ENCODE data around the gene WIPF2.
"Not testable (repeated sequence)": the region's sequence is repeated elsewhere in the genome, so short reads cannot be mapped to it uniquely, and the experiment has no call there.

WIPF2 gene

DNA sequence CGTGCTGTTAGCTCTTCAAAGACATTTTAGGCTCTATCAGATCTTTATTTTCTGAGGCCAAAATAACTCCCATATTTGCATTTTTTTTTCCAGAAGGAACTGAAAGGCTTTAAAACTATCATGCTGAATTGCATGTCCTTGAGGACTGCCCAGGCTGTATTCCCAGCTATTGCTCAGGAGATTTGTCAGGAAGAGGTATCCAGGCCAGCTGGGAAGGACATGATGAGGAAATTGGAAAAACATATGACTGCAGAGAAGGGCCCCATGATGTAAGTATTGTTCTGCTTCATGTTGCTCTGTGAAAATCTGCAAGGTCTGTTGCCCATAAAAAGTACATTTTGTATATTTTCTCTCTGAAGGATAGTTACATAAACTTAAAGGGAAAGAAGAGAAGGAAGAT lies 74.3 kb downstream of the WIPF2 start:
- peak; percentile 57 for DNase-seq (ENCODE audit: low read depth)
- H3K4me3 ChIP-seq (ENCODE audit: control insufficient read depth, low read depth, low read length) = no peak overlapping the region
- TF ChIP-seq, protein P1, sequence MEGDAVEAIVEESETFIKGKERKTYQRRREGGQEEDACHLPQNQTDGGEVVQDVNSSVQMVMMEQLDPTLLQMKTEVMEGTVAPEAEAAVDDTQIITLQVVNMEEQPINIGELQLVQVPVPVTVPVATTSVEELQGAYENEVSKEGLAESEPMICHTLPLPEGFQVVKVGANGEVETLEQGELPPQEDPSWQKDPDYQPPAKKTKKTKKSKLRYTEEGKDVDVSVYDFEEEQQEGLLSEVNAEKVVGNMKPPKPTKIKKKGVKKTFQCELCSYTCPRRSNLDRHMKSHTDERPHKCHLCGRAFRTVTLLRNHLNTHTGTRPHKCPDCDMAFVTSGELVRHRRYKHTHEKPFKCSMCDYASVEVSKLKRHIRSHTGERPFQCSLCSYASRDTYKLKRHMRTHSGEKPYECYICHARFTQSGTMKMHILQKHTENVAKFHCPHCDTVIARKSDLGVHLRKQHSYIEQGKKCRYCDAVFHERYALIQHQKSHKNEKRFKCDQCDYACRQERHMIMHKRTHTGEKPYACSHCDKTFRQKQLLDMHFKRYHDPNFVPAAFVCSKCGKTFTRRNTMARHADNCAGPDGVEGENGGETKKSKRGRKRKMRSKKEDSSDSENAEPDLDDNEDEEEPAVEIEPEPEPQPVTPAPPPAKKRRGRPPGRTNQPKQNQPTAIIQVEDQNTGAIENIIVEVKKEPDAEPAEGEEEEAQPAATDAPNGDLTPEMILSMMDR (conservative IDR thresholded peaks at IDR 0.05; ENCODE audit: control insufficient read depth, insufficient read depth, low read depth, low read length) = no peak

DNA sequence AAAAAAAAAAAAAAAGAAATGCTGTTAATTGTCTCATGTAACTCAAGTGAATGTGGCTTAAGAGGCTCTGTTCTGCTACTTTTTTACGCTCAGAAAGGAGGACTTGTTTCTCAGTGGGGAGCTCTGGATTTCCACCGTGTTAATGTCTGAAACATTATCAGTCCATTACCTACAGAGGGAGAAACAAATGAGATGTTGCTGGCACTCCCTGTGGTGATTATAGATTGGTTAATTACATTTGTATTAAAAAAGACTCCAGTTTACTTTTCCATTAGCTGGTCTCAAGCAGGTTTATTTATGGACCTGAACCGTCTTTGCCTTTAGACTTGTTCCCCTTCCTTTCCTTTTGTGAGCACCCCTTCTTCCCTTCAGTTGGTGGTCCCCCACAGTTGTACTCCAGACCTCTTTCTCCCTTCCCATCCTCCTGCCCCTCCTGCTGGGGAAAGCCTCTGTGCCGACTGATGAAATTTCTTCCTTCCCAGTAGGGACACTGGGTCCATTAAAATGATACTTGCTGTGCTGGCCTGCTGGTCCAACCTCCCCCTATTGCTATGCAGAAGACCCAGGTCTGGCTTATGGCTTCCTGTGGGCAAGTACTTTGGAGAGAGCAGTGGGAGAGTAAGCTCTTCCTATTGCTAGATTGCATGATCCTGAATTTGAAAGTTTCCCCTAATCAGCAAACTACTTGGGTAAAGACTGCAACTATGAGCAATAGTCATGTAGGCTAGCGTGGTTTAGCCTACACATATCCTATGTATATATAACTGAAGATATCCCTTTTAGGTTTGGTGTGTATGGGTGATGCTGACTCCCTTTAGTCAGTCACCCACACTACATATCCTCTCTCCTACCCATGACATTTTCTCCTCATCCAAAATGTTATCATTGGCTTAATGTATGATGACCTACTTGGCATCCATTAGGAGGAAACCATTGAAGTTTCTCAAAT lies 76.7 kb downstream of the WIPF2 start:
- H3K4me3 ChIP-seq (ENCODE audit: control insufficient read depth, low read depth, low read length) = no peak overlapping the region
- no peak for DNase-seq (ENCODE audit: low read depth)
- TF ChIP-seq, protein P1 (conservative IDR thresholded peaks at IDR 0.05; ENCODE audit: control insufficient read depth, insufficient read depth, low read depth, low read length) = no peak

DNA sequence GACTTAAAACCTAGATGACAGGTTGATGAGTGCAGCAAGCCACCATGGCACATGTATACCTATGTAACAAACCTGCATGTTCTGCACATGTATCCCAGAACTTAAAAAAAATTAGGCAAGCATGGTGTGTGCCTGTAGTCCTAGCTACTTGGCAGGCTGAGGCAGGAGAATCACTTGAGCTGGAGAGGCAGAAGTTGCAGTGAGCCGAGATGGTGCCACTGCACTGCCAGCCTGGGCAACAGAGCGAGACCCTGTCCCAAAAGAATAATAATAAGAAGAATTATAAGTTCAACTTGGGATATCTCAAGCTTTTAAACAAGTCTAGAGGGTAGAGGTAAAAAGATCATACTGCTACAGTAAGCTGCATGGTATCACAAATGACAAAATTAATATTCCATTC lies 78.4 kb downstream of the WIPF2 start:
- TF ChIP-seq, protein P1 (conservative IDR thresholded peaks at IDR 0.05; ENCODE audit: control insufficient read depth, insufficient read depth, low read depth, low read length) = no peak
- no peak for DNase-seq (ENCODE audit: low read depth)

DNA sequence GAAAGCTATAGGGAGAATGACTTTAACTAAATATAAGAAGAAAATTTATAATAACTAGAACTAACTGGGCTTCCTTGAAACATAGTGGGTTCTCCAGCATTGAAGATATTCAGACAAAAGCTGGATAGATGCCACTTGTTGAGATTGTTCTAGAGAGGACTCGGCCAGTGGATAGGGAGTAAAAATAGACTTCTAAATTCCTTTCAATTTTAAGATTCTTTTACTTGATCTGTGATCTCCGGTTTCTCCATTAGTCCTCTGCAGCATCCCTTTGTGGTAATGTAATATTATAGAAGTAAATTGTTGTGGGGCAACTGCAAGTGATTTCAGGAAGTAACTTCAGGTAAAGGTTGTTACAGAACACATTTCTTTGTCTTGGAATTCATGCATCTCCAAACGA lies 79.6 kb downstream of the WIPF2 start:
- TF ChIP-seq, protein P1 (conservative IDR thresholded peaks at IDR 0.05; ENCODE audit: control insufficient read depth, insufficient read depth, low read depth, low read length) = no peak
- no peak overlapping the region for H3K4me3 ChIP-seq (ENCODE audit: control insufficient read depth, low read depth, low read length)
- DNase-seq (ENCODE audit: low read depth) = no peak

More for the DNA sequence above, 78.4 kb downstream of the WIPF2 start:
- no peak overlapping the region for H3K4me3 ChIP-seq (ENCODE audit: control insufficient read depth, low read depth, low read length)

DNA sequence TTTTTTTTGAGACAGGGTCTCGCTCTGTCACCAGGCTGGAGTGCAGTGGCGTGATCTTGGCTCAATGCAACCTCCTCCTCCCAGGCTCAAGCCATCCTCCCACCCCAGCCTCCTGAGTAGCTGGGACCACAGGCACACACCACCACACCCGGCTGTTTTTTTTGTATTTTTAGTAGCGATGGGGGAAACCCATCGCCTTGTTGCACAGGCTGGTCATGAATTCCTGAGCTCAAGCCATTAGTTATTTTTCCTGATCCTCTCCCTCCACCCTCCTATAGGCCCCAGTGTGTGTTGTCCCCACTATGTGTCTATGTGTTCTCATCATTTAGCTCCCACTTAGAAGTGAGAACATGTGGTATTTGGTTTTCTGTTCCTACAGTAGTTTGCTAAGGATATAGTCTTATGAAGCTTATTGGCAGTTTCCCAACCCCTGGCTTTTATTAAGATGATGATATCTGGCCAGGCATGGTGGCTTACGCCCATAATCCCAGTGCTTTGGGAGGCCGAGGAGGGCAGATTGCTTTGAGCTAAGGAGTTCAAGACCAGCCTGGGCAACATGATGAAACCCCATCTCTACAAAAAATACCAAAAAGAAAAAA lies 80.2 kb downstream of the WIPF2 start:
- H3K4me3 ChIP-seq (ENCODE audit: control insufficient read depth, low read depth, low read length) = not testable (repeated sequence)
- DNase-seq (ENCODE audit: low read depth) = peak; percentile 64

DNA sequence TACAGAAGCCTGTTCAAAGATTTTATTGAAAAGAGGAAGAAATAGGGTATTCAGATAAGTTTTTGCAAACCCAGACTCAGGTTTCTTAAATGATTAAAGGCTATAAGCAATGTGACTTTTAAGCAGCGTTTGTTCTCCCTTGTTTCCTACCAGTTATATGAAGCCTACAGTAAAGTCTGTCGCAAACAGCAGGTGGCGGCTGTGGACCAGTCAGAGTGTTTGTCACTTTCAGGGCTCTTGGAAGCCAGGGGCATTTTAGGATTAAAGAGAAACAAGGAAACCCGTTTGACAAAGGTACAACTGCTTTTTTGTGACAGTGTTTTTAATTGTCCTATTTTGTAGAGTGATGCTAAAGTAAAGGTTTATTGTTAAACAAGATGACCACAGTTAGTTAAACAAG lies 82.2 kb downstream of the WIPF2 start:
- no peak for DNase-seq (ENCODE audit: low read depth)
- no peak overlapping the region for H3K4me3 ChIP-seq (ENCODE audit: control insufficient read depth, low read depth, low read length)
- TF ChIP-seq, protein P1 (conservative IDR thresholded peaks at IDR 0.05; ENCODE audit: control insufficient read depth, insufficient read depth, low read depth, low read length) = peak; percentile 0

DNA sequence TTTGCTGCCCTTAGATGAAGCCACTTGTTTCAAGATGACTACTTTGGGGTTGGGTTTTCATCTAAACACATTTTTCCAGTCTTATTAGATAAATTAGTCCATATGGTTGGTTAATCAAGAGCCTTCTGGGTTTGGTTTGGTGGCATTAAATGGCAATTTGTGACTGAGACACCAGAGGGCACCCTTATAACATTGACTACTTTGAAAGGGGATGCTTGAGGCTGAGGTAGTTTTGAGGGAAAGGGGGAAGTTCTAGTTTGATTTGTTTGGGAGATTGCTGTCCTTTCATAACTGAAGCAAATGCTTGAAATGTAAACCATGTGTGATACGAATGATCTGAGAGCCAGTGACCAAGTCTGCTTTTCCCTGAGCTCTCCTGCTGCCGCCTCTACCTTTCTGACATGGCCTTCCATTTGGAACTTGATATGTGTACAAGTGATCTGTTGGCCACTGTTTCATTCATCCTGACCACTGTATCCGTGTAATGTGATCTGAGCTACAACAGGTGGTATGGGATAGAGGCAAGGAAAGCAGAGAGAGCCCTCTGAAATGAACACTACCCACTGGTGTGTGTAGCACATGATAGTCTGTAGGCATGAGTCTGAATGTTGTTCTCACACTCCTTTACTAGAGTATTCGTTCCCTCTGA lies 84.0 kb downstream of the WIPF2 start:
- TF ChIP-seq, protein P1 (conservative IDR thresholded peaks at IDR 0.05; ENCODE audit: control insufficient read depth, insufficient read depth, low read depth, low read length) = peak; percentile 75
- DNase-seq (ENCODE audit: low read depth) = peak; percentile 79
- no peak overlapping the region for H3K4me3 ChIP-seq (ENCODE audit: control insufficient read depth, low read depth, low read length)

Data from fibroblast of mammary gland (primary cell).